Measurements from ENCODE around the gene HTR7.
"Not testable (repeated sequence)": the region's sequence is repeated elsewhere in the genome, so short reads cannot be mapped to it uniquely, and the experiment has no call there.

Gene HTR7

DNA sequence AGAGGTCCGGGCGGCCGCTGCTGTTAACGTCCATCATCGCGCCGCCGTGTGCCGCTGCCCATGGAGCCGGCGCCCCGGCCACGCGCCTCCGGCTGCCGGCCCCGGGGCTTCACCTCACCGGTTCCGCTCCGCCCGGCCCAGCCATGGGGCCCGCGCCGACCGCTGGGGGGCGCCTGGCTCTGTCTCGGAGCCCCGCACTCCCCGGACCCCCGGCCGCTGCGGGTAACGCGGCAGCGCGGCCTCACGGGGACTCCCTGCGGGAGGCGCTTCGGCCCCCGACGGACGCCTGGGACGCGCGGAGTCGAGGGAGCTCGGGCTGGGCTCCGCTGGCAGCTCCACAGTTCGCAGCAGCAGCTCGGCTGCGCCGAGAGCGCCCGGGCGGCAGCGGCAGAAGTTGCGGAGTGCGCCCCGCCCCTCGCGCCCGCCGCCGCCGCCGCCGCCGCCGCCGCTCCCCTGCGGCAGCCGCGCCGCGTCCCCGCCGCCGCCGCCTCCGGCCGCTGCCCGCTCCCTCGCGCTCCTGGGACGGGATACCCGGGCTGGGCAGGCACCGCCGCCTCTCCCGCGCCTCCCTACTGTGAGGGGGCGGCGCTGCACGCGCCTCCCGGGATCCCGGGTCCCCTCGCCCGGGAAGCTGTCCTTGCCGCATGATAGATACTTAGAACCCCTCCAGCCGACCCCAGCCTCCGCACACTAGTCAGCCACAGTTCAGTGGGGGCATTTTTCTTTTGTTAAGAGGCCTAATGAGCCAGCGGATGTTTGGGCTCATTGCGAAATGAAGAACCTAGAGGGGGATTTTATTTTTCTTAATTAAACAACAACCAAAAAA lies at the start of gene HTR7:
TSS of gene HTR7 (minus strand) at position 405 of the 826 bp plus-strand sequence. CDS start at position 37, 368 bp downstream.
- DNase-seq (ENCODE audit: low spot score) (no peak), FAIRE-seq (no peak)

DNA sequence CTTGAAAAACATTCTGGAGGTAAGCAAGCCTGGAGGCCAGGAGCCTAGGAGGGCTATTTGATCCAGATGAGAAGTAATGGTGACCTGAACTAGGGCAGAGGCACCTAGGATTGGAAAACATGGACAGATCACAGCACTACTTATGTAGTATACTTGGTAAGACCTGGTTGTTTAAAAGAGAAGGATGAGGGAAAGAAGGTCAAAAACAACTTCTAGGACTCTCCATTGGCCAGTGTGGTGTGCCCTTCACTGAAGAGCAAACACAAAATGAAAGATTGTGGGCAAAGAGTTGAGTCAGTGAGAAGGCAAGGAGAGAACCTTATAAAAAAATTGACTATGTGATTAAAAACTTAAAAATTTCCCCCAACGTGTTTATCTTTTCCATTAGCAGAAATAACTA lies 48.8 kb upstream of the HTR7 start:
- FAIRE-seq: no peak

DNA sequence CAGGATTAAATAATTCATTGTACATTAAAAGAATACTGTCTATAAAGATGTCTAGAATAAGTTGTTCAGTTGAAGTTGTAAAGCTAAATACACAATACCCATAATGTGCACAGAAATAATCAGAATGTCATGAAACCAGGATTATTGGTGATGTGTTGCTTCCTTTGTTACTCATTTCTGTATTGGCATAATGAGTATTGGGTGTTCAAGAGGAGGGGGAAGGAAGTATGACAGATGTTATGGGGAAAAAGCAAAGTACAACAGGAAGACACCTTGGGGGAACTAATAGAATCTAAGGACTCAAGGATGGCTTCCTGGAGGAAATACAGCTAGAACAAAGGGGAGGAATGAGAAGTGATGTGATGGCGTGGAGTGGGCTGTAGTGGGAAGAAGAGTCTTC lies 48.1 kb upstream of the HTR7 start:
- DNase-seq (ENCODE audit: low spot score): no peak
- FAIRE-seq: no peak

More for the DNA sequence above, 48.8 kb upstream of the HTR7 start:
- DNase-seq (ENCODE audit: low spot score): no peak

- not testable (repeated sequence) for FAIRE-seq; DNase-seq (ENCODE audit: low spot score)
Observed at GRCh38 chr10:90896916-90897315, 39.1 kb upstream of the HTR7 start.

- DNase-seq (ENCODE audit: low spot score) (no peak), FAIRE-seq (no peak)
Observed at GRCh38 chr10:90893190-90893589, 35.4 kb upstream of the HTR7 start.

DNA sequence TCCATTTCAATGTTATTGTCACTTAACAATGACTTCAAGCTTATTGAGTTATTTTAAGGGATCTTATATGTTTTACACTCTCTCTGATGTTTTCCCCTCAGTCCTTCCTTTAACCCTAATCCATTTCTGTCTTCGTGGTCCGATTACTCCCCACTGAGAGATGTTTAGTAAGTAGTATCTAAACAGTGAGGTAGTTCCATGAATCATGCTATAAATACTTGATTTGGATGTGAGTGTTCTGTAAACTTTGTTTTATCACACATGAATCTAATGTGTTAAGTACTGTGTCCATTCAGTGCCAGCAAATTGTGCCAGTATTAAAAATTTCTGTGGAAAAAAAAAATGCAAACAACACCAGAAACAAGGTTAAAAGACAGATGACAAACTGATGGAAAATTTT lies 32.5 kb upstream of the HTR7 start:
- DNase-seq (ENCODE audit: low spot score): no peak
- FAIRE-seq: no peak

GRCh38 chr10:90889636-90890035 lies 31.8 kb upstream of the HTR7 start:
- FAIRE-seq (no peak), DNase-seq (ENCODE audit: low spot score) (no peak)

DNA sequence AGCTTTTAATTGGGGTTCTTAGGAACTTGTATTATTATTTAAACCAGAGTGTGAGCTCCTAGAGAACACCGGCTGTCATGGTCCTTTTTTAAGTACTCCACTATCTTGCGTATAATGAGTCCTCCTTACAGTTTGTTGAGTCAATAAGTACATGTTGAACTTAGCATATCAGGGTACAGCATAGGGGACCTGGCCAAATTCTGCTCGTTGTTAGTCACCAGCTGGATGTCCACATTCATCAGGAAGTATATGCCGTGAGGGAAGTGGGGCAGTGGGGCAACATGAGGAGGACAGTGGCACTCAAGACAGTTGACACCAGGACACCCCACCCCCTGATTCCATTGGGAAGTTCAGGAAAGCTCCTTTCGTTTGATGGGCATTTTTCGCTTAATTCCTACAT lies 30.5 kb upstream of the HTR7 start:
- FAIRE-seq: no peak
- no peak for DNase-seq (ENCODE audit: low spot score)

DNA sequence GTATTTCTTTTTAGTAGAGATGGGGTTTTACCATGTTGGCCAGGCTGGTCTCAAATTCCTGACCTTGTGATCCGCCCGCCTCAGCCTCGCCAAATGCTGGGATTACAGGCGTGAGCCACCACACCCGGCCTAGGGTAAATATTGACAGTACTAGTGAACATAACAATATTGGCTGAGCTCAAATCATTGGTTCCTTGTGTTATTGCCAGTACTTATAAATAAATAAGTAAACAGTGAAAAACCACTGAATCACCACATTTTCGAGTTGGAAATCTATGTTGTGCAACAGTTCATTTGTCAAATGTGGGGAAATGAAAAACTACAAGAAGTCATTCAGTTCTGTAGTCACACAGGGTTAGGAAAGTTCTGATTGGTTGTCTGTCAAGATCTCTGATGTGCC lies 29.7 kb upstream of the HTR7 start:
- DNase-seq (ENCODE audit: low spot score) (no peak), FAIRE-seq (no peak)

DNA sequence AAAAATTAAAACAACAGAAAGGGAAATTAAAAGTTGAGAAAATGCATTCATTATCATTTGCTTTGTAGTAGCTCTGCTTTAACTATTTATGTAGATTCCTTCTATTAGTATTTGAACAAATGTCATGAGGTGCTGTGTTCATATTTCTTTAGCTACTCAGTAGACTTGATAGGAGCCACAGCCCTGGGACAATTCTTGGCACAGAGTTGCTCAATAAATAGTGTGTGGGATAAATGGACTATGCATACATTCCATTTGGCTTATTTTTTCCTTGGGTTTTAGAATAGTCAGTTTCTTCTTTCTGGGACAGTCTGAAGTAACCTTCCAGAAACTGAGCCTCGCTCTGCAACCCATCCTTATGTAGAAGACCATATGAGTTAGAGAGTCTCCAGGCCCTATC lies 27.3 kb upstream of the HTR7 start:
- DNase-seq (ENCODE audit: low spot score) (no peak), FAIRE-seq (no peak)

DNA sequence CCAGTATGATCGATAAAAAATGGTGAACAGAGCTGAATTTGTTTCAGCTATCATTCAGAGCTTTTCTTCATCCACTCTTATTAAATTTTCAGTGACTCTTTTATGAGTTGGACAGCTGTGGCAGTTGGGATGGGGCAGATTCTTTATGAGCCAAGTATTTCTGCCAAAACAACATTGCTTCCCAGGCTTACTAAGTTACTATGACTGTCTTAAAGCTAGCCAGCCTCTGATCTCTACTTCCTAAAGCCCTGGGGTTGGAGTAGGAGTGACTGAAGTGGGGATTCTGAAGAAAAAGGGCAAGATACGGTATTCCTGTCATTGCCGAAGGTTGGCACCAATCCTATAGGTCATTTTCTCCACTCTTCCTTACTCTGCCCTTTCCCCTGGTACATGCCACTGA lies 26.6 kb upstream of the HTR7 start:
- FAIRE-seq (no peak), DNase-seq (ENCODE audit: low spot score) (no peak)

DNA sequence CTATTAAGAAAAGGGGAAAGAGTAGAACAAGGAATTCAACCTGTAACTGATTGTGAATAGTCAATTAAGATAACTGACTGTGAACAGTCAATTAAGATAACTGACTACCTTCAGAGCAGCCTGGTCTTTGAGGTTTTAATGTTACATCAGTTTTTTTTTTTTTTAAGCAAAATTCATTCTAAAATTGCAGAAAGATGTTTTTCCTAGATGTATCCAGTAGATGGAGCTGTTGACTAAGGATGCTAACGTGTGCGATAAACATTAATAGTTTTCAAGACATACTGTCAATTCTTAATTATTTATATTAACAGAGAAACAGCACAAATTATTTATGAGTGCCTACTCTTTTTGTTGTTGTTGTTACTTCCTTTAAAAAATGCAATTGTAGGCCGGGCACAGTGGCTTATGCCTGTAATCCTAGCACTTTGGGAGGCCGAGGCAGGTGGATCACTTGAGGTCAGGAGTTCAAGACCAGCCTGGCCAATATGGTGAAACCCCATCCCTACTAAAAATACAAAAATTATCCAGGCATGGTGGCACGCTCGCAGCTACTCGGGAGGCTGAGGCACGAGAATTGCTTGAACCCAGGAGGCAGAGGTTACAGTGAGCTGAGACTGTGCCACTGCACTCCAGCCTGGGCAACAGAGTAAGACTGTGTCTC lies 22.4 kb upstream of the HTR7 start:
- DNase-seq (ENCODE audit: low spot score): peak; percentile 43
- peak; percentile 79 for FAIRE-seq

- FAIRE-seq: no peak
- no peak for DNase-seq (ENCODE audit: low spot score)
Observed at GRCh38 chr10:90879062-90879461, 21.2 kb upstream of the HTR7 start.

DNA sequence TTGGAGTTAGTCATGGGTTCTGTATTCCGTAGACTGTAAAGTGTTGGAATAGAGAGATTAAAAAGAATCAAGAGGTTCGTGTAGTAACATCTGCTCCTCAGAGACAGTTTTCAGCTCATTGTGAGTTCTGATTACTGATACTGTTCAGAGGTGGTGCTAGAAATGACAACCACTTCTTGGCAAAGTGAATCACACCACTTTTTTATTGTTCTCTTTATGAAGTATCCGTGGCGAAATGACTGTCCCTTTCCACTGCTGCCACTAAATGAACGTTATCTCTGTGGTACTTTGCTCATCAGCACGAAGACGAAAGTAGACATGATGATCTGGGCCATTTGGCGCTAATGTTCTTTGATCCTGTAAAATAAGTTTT lies 14.8 kb upstream of the HTR7 start:
- DNase-seq (ENCODE audit: low spot score): no peak
- FAIRE-seq: no peak

- FAIRE-seq: no peak
- DNase-seq (ENCODE audit: low spot score): peak; percentile 53
Observed at GRCh38 chr10:90871766-90872647, 14.2 kb upstream of the HTR7 start, which contains the start of gene RPP30. RPP30 (plus strand) TSS chr10:90871974; CDS start chr10:90871987, 13 bp downstream.

DNA sequence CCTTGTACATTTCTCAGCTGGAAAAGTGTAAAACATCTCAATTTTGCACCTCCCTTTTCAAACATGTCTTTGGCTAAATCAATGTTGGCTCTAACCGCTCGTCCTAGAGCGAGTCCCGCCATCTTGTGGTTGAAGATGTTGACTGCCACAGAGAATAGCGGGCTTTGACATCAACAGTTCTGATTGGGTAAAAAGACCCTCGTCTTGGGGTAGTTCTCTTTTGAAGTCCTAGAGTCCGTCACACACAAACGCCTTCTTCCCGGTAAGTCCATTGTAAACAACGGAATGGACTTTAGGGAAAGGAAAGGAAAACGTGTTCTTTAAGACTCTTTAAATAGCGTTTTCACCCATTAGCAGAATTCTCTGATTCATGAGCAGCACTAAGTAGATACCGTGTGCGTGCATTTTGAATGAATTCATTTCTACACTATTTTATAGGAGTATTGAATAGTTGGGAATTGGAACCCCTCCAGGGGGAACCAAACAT lies 13.5 kb upstream of the HTR7 start:
- no peak for DNase-seq (ENCODE audit: low spot score)
- no peak for FAIRE-seq

- FAIRE-seq: no peak
- DNase-seq (ENCODE audit: low spot score): no peak
Observed at GRCh38 chr10:90866050-90866598, 8.3 kb upstream of the HTR7 start.

- FAIRE-seq: no peak
- DNase-seq (ENCODE audit: low spot score): no peak
Observed at GRCh38 chr10:90865401-90865800, 7.6 kb upstream of the HTR7 start.

GRCh38 chr10:90862908-90863514 lies 5.2 kb upstream of the HTR7 start:
- DNase-seq (ENCODE audit: low spot score) (peak; percentile 24), FAIRE-seq (peak; percentile 80)

DNA sequence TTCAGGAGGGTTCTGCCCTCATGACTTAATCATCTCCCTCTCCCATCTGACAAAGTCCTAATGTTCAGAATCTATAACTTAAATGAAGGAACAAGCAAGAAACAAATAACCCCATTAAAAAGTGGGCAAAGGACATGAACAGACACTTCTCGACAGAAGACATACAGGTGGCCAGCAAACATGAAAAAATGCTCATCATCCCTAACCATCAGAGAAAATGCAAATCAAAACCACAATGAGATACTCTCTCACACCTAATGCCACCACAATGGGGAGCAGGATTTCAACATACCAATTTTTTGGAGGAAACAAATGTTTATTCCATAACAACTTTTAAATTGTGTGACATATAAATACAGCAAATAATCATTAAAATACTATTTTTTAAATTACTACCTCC lies 3.0 kb upstream of the HTR7 start:
- DNase-seq (ENCODE audit: low spot score) (no peak), FAIRE-seq (no peak)

DNA sequence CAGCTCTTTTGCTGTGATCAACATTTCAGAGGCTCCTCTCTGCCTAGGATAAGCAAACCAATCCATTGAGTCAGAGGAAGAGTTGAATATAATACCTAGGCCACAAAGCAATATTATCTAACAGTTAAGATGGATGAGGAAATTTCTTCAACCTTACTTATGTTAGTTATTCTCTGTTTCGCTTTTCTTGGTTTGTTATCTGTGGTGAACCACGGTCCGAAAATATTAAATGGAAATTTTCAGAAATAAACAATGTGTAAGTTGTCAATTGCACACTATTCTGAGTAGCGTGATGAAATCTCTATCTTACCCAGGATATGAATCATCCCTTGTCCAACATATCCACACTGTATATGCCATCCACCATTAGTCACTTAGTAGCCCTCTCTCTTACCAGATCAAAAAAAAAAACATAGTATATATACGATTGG lies 1.5 kb upstream of the HTR7 start:
- FAIRE-seq (peak; percentile 87), DNase-seq (ENCODE audit: low spot score) (peak; percentile 78)
